IMR-90 (cell line): Measurements from ENCODE around the gene NEURL1. TPM values are rescaled to one million over a fixed set of nuclear protein-coding genes. Genes with fewer than 3 reads are reported as not detected.
A peak's percentile ranks its signal among the peaks of the same experiment; 100 is the strongest.

Source experiments
- ATAC-seq: fragments of 200-7000 bp; cut with Tn5 transposase; 2 replicates; pipeline ENCODE4 v1.9.1; 2020; ENCODE audit warnings: low read depth, mild to moderate bottlenecking, moderate library complexity
- BruUV-seq: library from RNA; stranded (reverse); fragments of 400-500 nt; replicated peaks from 2 replicates; lab custom pipeline; 2021; lab: Mats Ljungman, UMichigan
- CTCF ChIA-PET: fragments of 300-600 bp; formaldehyde crosslinking; extraction: SDS; loops from one replicate; lab custom pipeline; 2021; ENCODE audit warnings: antibody characterized with exemption; lab: Yijun Ruan, JAX
- POLR2A ChIA-PET: fragments of 300-600 bp; sonication (Branson Sonifier 250); formaldehyde crosslinking; loops from one replicate; lab custom pipeline; 2022; ENCODE audit warnings: antibody characterized with exemption; ENCODE audit not compliant: unreplicated experiment; lab: Charles Lee
- DNase-seq: peaks from one replicate; pipeline ENCODE4 v3.0.0; 2013
- H2AFZ ChIP-seq: replicated peaks from 2 replicates; pipeline ENCODE3; 2013; ENCODE audit warnings: low read length, mild to moderate bottlenecking; ENCODE audit not compliant: poor library complexity
- H2AK5ac ChIP-seq: 2 replicates; pipeline ENCODE4 v1.6.1; 2013; ENCODE audit warnings: low read depth, low read length, inconsistent platforms
- H2AK9ac ChIP-seq: replicated peaks from 2 replicates; pipeline ENCODE3; 2013; ENCODE audit warnings: mild to moderate bottlenecking, low read depth, low read length, moderate library complexity; ENCODE audit not compliant: poor library complexity
- H2BK120ac ChIP-seq: 2 replicates; pipeline ENCODE4 v1.6.1; 2013; ENCODE audit warnings: low read depth, low read length, inconsistent platforms
- H2BK15ac ChIP-seq: 3 replicates; pipeline ENCODE4 v1.6.1; 2013; ENCODE audit warnings: low read depth, low read length, inconsistent platforms
- H2BK20ac ChIP-seq: 2 replicates; pipeline ENCODE4 v1.6.1; 2013; ENCODE audit warnings: low read depth, mild to moderate bottlenecking, inconsistent platforms, low read length, moderate library complexity
- H2BK5ac ChIP-seq: 2 replicates; pipeline ENCODE4 v1.6.1; 2013; ENCODE audit warnings: mild to moderate bottlenecking, low read depth, low read length, inconsistent platforms; ENCODE audit not compliant: poor library complexity, severe bottlenecking
- H3K14ac ChIP-seq: replicated peaks from 2 replicates; pipeline ENCODE4 v1.6.1; 2013; ENCODE audit warnings: low read depth, low read length, inconsistent platforms
- H3K18ac ChIP-seq: 2 replicates; pipeline ENCODE4 v1.6.1; 2013; ENCODE audit warnings: low read depth, low read length, control low read depth
- H3K23ac ChIP-seq: 2 replicates; pipeline ENCODE4 v1.6.1; 2013; ENCODE audit warnings: low read depth, low read length, inconsistent platforms
- H3K27ac ChIP-seq: 2 replicates; pipeline ENCODE4 v1.5.1; 2013; ENCODE audit warnings: mild to moderate bottlenecking, control low read depth, low read length; ENCODE audit not compliant: insufficient read depth
- H3K27me3 ChIP-seq: 2 replicates; pipeline ENCODE4 v1.6.1; 2013; ENCODE audit warnings: low read length; ENCODE audit not compliant: control insufficient read depth, insufficient read depth
- H3K36me3 ChIP-seq: 2 replicates; pipeline ENCODE4 v1.6.1; 2013; ENCODE audit warnings: low read length, mixed read lengths; ENCODE audit not compliant: control insufficient read depth, insufficient read depth
- H3K4ac ChIP-seq: 2 replicates; pipeline ENCODE4 v1.6.1; 2013; ENCODE audit warnings: low read depth, low read length, inconsistent platforms
- H3K4me1 ChIP-seq: 2 replicates; pipeline ENCODE4 v1.6.1; 2013; ENCODE audit warnings: low read length, mixed read lengths; ENCODE audit not compliant: control insufficient read depth, insufficient read depth
- H3K4me2 ChIP-seq: 2 replicates; pipeline ENCODE4 v1.6.1; 2013; ENCODE audit warnings: low read depth, mild to moderate bottlenecking, control low read depth, low read length, moderate library complexity
- H3K4me3 ChIP-seq: 2 replicates; pipeline ENCODE4 v1.5.1; 2013; ENCODE audit warnings: low read depth, mild to moderate bottlenecking, control low read depth, low read length, moderate library complexity; ENCODE audit not compliant: insufficient read depth
- H3K56ac ChIP-seq: 2 replicates; pipeline ENCODE4 v1.6.1; 2013; ENCODE audit warnings: low read length, inconsistent platforms; ENCODE audit not compliant: insufficient read depth; ENCODE audit errors: extremely low read depth
- H3K79me1 ChIP-seq, 2 experiments: 2 replicates each; pipeline ENCODE4 v1.6.1; 2013; ENCODE audit warnings: low read length in 2 of 2, inconsistent platforms in 1 of 2, low read depth in 1 of 2
- H3K9ac ChIP-seq: 2 replicates; pipeline ENCODE4 v1.6.1; 2013; ENCODE audit warnings: low read depth, low read length, control low read depth
- H3K9me1 ChIP-seq: 2 replicates; pipeline ENCODE4 v1.6.1; 2013; ENCODE audit warnings: low read length, inconsistent platforms; ENCODE audit not compliant: insufficient read depth
- H3K9me3 ChIP-seq: 2 replicates; pipeline ENCODE4 v1.6.1; 2013; ENCODE audit warnings: low read length; ENCODE audit not compliant: control insufficient read depth, insufficient read depth
- H4K20me1 ChIP-seq: 2 replicates; pipeline ENCODE4 v1.6.1; 2013; ENCODE audit warnings: low read length, inconsistent platforms; ENCODE audit not compliant: insufficient read depth
- H4K5ac ChIP-seq: 2 replicates; pipeline ENCODE4 v1.6.1; 2013; ENCODE audit warnings: mild to moderate bottlenecking, low read depth, low read length, control low read depth
- H4K8ac ChIP-seq, 2 experiments: 2 replicates each; pipeline ENCODE4 v1.6.1; 2013; ENCODE audit warnings: low read depth in 2 of 2, low read length in 2 of 2, control low read depth in 1 of 2, inconsistent platforms in 1 of 2
- H4K91ac ChIP-seq: 2 replicates; pipeline ENCODE4 v1.6.1; 2013; ENCODE audit warnings: low read depth, low read length, inconsistent platforms; ENCODE audit not compliant: insufficient read depth
- CHD1 ChIP-seq: IDR thresholded peaks from 2 replicates; pipeline ENCODE4 v1.6.1; 2012; ENCODE audit warnings: low read depth, low read length, improper control_type of control experiment
- CTCF ChIP-seq: conservative IDR thresholded peaks from 2 replicates; pipeline ENCODE4 v1.5.1; 2012; ENCODE audit warnings: mild to moderate bottlenecking, low read depth, low read length, improper control_type of control experiment
- POLR2A ChIP-seq: IDR thresholded peaks from 2 replicates; pipeline ENCODE4 v1.6.1; 2012; ENCODE audit warnings: mild to moderate bottlenecking, low read depth, low read length
- WGBS, 2 experiments: methylation state at CpG; one replicate each; pipeline versions ENCODE4 v1.1.5 to v1.1.7; 2013; ENCODE audit warnings: missing lambda C conversion rate in 2 of 2; ENCODE audit not compliant: insufficient read length in 1 of 2; ENCODE audit errors: extremely low coverage in 2 of 2; 5-methylcytosine and 5-hydroxymethylcytosine counted together
- dilution Hi-C: fragments of 300-500 bp; cut with HindIII; formaldehyde crosslinking; loops from one replicate; pipeline ENCODE4 v1.14.3; 2018; ENCODE audit warnings: low sequenced_read_pairs; ENCODE audit not compliant: unreplicated experiment
- in situ Hi-C: fragments of 300-500 bp; cut with MboI; formaldehyde crosslinking; loops from 3 replicates; pipeline ENCODE4 v1.14.3; 2019; ENCODE audit warnings: low sequenced_read_pairs, inconsistent platforms, mixed read lengths
- intact Hi-C: fragments of 100-400 bp; cut with micrococcal nuclease; formaldehyde crosslinking; loops from 2 replicates; pipeline ENCODE4 v1.10.0; 2022
- polyA plus RNA-seq, 3 experiments: library from polyadenylated mRNA; depleted of rRNA; stranded (reverse); fragments of >200 nt; gene quantifications; 2 replicates each; pipeline ENCODE4 v1.2.3, GENCODE V29; 2012; ENCODE audit warnings: low replicate concordance in 1 of 3
- total RNA-seq: library from RNA; depleted of rRNA; stranded (reverse); fragments of >200 nt; gene quantifications from 2 replicates; pipeline ENCODE4 v1.2.3, GENCODE V29; 2012

The NEURL1 gene
- total and polyA plus RNA-seq, 2 of the 4 experiments (the other 2 are of a cell fraction): 0.36 to 0.82 TPM

GRCh38 chr10:103635580-103635979, 142.1 kb downstream of the NEURL1 start:
- peaks cover 66% of the 10 kb centered on the region for H4K20me1 ChIP-seq
- intact Hi-C loops: no loop called here
- DNase-seq: no peak

More at GRCh38 chr10:103635580-103635979, 142.1 kb downstream of the NEURL1 start:
- Histone ChIP-seq H4K91ac (no peak overlapping the region), H3K4ac (no peak overlapping the region), H4K5ac (no peak overlapping the region), H2AK5ac (no peak overlapping the region), H3K56ac (no peak overlapping the region), H2BK120ac (no peak overlapping the region), H4K8ac (no peak overlapping the region), H2BK20ac (no peak overlapping the region), H3K4me1 (peaks cover 23% of the 10 kb centered on the region), H2BK5ac (no peak overlapping the region), H3K4me2 (no peak overlapping the region), H3K79me1 (peaks cover 54 to 86% of the 10 kb centered on the region in 2 experiments), H2BK15ac (no peak overlapping the region), H2AK9ac (no peak overlapping the region), H3K18ac (no peak overlapping the region), H3K9me3 (no peaks in the 10 kb centered on the region), H3K9ac (no peak overlapping the region), H3K14ac (no peak overlapping the region), H3K9me1 (peaks cover 43% of the 10 kb centered on the region), H3K27me3 (no peaks in the 10 kb centered on the region), H3K36me3 (peaks cover 32% of the 10 kb centered on the region), H3K27ac (no peak overlapping the region), H3K23ac (no peak overlapping the region), H2AFZ (peak overlapping the region; percentile 53), H3K4me3 (no peak overlapping the region)
- dilution Hi-C loops: no loop called here
- 80% methylated on average over 1 of the region's 5 CpGs; no CpG with 5 or more reads in 1 of the 2 experiments for WGBS, 2 experiments
- TF ChIP-seq CHD1: no peak
- no peak for TF ChIP-seq CTCF
- TF ChIP-seq POLR2A: no peak
- no TSS peak for BruUV-seq
- in situ Hi-C loops: no loop called here
- ATAC-seq: no peak
- POLR2A ChIA-PET: no interaction called here
- CTCF ChIA-PET: no interaction called here
